Brain microvascular endothelial cell (primary cell): ENCODE measurements around the gene EZR.

Source experiments
- DNase-seq: peaks from one replicate; pipeline ENCODE4 v3.0.0-alpha.2; 2020
- H3K27ac ChIP-seq: fragments of 250-450 bp; sonication (Bioruptor Pico); 2 replicates; pipeline ENCODE4 v1.5.1; 2020; ENCODE audit warnings: mild to moderate bottlenecking, moderate library complexity
- H3K27me3 ChIP-seq: fragments of 250-450 bp; sonication (Bioruptor Pico); replicated peaks from 2 replicates; pipeline ENCODE4 v1.5.1; 2020; ENCODE audit warnings: mild to moderate bottlenecking
- H3K36me3 ChIP-seq: fragments of 250-450 bp; sonication (Bioruptor Pico); replicated peaks from 2 replicates; pipeline ENCODE4 v1.5.1; 2020; ENCODE audit warnings: mild to moderate bottlenecking
- H3K4me3 ChIP-seq: 2 replicates; pipeline ENCODE4 v1.5.1; 2011; ENCODE audit warnings: low read depth, mild to moderate bottlenecking, control low read depth, low read length, moderate library complexity
- CTCF ChIP-seq: IDR thresholded peaks from 2 replicates; pipeline ENCODE4 v1.5.1; 2011; ENCODE audit warnings: low read depth, mild to moderate bottlenecking, moderate library complexity, low read length, control low read depth, inconsistent platforms; ENCODE audit errors: missing control alignments
- in situ Hi-C: cut with HindIII; loops from 2 replicates; pipeline ENCODE4 v1.10.0; 2017; ENCODE audit warnings: low sequenced_read_pairs, low pct_ligation_motif_present

EZR gene

GRCh38 chr6:158819213-158819976 is at the start of gene EZR:
Gene EZR, minus strand, starts transcription at chr6:158819368. Its CDS starts 1,275 bp downstream, at chr6:158818093.
- no peak for TF ChIP-seq CTCF
- Histone ChIP-seq H3K27me3 (no peaks in the 10 kb centered on the region), H3K27ac (peak within 1 kb of the TSS; percentile 20), H3K36me3 (no peaks in the 10 kb centered on the region), H3K4me3 (peak within 1 kb of the TSS; percentile 72)
- DNase-seq: peak; percentile 18
- in situ Hi-C loops: no loop called here

- no peak for TF ChIP-seq CTCF
- Histone ChIP-seq H3K27ac (no peak overlapping the region), H3K4me3 (no peak overlapping the region), H3K36me3 (no peaks in the 10 kb centered on the region), H3K27me3 (no peaks in the 10 kb centered on the region)
- in situ Hi-C loops: no loop called here
- DNase-seq: no peak
Observed at GRCh38 chr6:158868122-158868480, 48.9 kb upstream of the EZR start.

GRCh38 chr6:158867381-158868121 is 48.4 kb upstream of the EZR start:
- Histone ChIP-seq H3K27ac (no peak overlapping the region), H3K4me3 (no peak overlapping the region), H3K36me3 (no peaks in the 10 kb centered on the region), H3K27me3 (no peaks in the 10 kb centered on the region)
- in situ Hi-C loops: no loop called here
- DNase-seq: no peak
- TF ChIP-seq CTCF: no peak

GRCh38 chr6:158865769-158866168 is 46.6 kb upstream of the EZR start:
- TF ChIP-seq CTCF: no peak

GRCh38 chr6:158863646-158864045 is 44.5 kb upstream of the EZR start:
- Histone ChIP-seq H3K27me3 (no peaks in the 10 kb centered on the region), H3K4me3 (no peak overlapping the region), H3K27ac (no peak overlapping the region), H3K36me3 (no peaks in the 10 kb centered on the region)
- TF ChIP-seq CTCF: no peak
- in situ Hi-C loops: no loop called here
- DNase-seq: peak; percentile 6

More at GRCh38 chr6:158865769-158866168, 46.6 kb upstream of the EZR start:
- in situ Hi-C loops: no loop called here
- Histone ChIP-seq H3K27ac (no peak overlapping the region), H3K36me3 (no peaks in the 10 kb centered on the region), H3K27me3 (no peaks in the 10 kb centered on the region), H3K4me3 (no peak overlapping the region)
- DNase-seq: no peak
